Putamen (tissue), 1 donor: Measurements from ENCODE around the gene SYTL1.
A peak's percentile ranks its signal among the peaks of the same experiment; 100 is the strongest.

Experiments used
- DNase-seq: peaks from one replicate; pipeline ENCODE4 v3.0.0-alpha.2; 2016; ENCODE audit warnings: low spot score

The SYTL1 gene

GRCh38 chr1:27318596-27318995 is 23.2 kb upstream of the SYTL1 start:
- no peak for DNase-seq

DNA sequence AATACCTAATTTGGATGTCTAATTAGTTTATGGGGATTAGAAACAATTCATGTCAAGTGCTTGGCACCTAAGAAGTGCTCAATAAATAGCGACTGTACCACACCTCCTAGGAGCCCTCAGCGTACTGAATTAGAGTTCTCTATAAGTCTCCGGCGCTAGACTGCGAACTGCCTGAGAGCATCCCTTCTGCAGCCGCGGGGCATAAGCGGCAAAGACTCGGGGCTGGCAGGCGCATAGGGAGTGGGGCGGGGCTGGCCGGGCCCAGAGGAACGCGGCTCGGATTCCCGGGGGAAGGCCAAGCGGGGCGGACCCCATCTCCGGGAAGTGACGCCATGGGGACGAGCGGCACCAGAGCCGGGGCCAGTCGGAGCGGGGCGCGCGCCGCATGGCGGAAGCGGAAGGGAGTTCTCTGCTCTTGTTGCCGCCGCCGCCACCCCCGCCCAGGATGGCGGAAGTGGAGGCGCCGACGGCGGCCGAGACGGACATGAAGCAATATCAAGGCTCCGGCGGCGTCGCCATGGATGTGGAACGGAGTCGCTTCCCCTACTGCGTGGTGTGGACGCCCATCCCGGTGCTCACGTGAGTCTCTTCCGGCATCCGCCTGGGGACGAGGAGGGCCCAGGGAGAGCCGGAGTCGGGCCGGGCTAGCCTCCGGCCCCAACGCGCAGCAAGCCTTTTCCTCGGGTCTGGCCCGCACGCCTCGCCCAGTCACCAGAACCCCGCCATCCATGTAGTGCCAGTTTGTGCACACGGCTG is 19.8 kb upstream of the SYTL1 start, which contains the start of gene TMEM222:
Gene TMEM222, plus strand, starts transcription at position 351 of the 756 bp plus-strand sequence. Its CDS starts 35 bp downstream, at position 386.
- peak; percentile 97 for DNase-seq

DNA sequence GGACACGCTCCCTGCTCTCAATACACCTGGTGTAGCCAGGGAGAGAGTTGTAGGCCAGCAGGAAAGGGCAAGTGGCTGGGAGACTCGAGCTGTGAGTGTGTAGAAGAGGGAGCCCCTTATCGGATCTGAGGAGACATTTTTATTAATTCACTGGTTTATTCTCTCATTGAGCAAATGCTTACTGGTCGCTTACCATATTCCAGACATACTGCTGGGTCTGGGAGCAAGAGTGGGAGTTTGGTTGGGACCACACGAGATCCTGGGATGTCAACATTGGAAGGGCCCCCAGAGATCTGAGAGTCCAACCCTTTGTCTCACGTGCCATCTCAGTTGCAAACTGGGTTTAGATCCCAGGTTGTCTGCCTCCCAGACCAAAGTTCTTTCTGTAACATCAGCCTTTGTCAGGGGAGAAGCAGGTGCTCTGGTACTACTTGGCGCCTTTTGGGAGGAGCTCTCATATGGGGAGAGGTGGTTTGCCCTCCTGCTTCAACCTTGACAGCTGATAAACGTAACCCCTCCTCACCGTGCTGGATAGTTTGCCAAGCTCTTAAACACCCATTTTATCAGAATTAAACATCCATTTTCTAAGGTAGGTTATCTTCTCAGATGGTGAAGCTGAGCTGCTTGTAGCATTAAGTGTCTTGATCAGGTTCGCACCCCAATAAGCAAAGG is 19.1 kb upstream of the SYTL1 start:
- no peak for DNase-seq

DNA sequence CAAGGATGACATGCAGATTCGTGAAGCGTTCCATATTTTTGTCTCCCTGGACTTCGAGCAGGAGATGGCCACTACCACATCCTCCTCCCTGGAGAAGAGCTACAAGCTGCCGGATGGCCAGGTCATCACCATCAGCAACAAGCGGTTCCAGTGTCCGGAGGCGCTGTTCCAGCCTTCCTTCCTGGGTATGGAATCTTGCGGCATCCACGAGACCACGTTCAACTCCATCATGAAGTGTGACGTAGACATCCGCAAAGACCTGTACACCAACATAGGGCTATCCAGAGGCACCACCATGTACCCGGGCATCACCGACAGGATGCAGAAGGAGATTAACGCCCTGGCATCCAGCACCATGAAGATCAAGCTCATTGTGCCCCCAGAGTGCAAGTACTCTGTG is 16.5 kb upstream of the SYTL1 start:
- no peak for DNase-seq

GRCh38 chr1:27327964-27328363 is 13.9 kb upstream of the SYTL1 start:
- no peak for DNase-seq

DNA sequence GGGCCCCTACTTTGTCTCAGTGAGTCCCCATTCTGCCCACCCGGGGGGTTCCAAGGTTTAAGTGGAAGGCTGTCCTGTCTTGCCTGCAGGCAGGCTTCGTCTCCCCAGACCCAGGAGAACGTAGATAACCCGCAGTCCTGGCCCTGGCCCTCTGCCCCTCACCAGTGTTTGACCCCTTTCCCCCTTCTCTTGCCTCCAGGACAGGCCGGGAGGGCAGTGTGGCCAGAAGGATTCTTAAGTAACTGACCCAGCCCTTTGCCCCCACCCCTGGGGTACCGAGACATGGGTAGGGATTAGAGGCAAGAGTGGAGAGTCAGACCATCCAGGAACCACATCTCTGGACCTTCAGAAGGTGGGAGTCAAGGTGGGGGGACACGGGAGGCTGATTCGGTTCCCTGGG is 11.0 kb upstream of the SYTL1 start:
- no peak for DNase-seq

- no peak for DNase-seq
These were observed 10.4 kb upstream of the SYTL1 start for GRCh38 chr1:27331426-27331825.

GRCh38 chr1:27331922-27332321 is 9.9 kb upstream of the SYTL1 start:
- DNase-seq, result no peak

DNA sequence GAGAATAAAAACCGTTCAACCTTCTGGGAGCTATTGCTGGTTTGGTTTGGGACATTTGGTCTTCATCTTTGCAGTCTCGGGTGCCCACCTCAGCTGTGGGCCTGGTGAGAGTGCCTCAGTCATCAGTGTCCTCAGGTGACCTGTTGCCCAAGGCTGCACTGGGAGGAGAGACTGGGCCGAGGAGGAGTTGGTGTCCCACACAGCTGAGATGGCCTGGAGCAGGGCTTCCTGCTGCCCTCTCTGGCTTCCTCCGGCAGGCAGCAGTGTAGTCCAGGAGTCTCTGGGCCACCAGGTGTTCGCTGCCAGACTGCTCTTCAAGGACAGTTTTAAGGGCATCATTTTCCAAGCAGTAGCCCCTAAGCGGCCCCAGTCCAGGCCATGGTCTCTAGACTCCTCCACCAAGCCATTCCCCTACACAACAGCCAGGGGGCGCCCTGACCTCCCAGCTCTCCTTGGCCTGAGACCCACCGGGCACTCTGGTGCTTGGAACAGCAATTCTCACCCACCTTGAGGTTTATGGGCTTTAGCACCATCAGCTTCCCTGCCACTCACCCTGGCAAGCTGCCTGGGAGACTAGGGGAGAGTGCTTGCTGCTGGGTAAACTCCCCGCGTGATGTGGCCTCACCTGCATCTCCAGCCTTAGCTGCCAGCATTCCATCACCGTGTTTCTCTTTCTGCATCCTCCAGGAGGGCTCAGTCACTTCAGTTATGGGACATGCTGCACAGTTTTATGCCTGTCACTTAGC is 9.1 kb upstream of the SYTL1 start:
- no peak for DNase-seq

DNA sequence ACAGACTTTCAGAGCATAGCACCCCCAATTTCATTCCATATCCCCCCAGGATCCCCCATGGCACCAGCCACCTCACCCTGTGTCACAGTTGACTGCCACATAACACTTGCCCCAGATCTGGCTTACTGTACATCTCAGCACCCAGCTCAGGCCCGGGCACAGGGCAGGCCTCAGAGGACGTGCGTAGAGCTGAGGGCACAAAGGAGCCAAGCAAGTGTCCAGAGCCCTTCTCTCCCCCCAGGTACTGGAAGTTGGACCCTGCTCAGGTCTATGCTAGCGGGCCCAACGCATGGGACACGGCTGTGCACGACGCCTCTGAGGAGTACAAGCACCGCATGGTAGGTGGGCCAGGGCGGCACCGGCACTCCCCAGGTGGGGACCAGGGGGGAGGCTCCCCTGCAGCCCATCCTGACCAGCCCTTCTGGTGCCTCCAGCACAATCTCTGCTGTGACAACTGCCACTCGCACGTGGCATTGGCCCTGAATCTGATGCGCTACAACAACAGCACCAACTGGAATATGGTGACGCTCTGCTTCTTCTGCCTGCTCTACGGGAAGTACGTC is 8.0 kb upstream of the SYTL1 start:
- no peak for DNase-seq

- DNase-seq, result no peak
These were observed 6.1 kb upstream of the SYTL1 start for GRCh38 chr1:27335506-27336422.

DNA sequence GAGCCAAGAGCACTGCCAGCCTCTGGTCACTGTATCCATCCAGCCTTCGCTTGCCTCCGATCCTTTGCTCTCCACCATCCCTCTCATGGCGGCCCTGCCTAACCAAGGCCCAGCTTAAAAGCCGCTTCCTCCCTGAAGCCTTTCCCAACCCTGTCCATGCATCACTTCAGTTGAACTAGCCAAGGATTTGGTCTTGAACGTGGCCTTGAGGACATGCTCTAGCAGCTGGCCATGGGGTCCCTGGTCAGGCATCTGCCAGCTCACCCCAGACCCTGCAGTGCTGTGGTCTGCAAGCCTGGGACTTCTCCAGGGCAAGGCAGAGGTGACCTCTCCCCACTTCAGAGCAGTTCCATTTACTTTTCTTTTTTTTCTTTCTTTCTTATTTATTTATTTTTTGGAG is 5.1 kb upstream of the SYTL1 start:
- no peak for DNase-seq

- no peak for DNase-seq
These were observed 3.1 kb upstream of the SYTL1 start for GRCh38 chr1:27338751-27339150.

- DNase-seq, result no peak
These were observed 2.6 kb upstream of the SYTL1 start for GRCh38 chr1:27339213-27339612.

DNA sequence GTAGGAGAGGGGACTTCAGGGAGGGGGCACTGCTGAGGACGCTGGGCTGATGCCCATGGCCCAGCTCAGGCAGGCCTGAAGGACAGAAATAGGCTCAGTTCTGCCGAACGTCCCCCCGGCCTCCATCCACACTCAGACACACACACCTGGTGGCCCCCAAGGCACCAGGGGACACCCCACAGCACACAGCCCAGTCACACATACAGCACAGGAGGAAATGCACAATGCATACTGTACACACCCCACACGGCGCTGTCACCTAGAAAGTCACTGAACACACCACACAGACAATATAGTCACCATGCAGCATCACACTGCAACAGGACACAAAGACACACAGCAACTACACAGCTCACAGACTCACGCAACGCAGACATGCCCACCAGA is 562 bp downstream of the SYTL1 start:
- DNase-seq, result no peak

DNA sequence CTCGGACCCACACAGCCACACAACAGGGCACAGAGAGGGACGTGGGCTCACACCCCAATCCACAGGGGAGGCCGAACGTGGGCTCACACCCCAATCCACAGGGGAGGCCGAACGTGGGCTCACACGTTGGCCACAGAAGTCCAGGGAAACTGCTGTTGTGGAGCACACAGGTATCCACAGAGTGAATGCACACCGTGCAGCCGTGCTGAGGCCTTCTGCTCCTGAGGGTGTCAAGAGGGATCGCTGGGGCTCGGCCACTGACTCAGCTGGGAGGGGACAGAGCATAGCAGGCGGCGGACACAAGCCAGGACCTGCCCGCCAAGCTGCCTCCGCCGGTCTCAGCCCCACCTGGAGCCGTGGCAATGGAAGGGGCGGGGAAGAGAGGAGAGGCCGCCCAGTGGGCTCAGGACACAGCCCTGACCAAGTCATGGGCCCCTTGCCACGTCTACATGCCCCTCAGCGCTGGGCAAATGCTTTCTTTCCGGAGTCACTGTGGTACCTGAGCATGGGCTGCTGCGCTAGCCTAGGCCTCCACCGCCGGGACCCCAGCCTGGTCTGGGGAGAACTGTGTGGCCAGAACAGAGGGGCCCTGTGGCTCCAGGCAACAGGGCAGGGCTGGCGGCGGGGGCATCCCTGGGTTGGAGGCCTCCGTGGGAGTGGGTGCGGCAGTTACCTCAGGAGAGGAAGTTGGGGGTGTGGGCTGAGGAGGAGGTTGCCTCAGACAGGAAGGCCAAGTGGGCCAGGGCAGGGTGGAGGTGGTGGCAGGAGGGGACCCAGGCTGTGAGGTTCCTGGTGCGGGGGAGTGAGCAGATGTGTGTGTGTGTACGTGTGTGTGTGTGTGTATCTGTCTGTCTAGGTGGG is 1.2 kb downstream of the SYTL1 start:
- DNase-seq, result no peak

DNA sequence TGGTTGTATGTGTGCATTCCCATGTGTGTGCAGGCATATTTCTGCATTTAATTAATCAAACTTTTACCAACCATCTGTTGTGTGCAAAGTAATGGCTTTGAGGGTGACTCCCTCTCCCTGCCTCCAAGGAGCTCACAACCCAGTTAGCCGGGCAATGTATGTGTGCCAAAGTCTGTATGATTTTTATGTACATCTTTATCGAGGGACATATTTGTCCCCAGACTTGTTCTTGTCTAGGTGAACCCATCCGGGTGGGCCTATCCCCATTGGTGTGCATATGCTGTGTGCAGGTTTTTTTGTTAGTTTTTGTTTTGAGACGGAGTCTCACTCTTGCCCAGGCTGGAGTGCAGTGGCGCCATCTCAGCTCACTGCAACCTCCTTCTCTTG is 1.8 kb downstream of the SYTL1 start:
- DNase-seq, result no peak

- DNase-seq, result no peak
These were observed 3.5 kb downstream of the SYTL1 start for GRCh38 chr1:27345272-27345671.

DNA sequence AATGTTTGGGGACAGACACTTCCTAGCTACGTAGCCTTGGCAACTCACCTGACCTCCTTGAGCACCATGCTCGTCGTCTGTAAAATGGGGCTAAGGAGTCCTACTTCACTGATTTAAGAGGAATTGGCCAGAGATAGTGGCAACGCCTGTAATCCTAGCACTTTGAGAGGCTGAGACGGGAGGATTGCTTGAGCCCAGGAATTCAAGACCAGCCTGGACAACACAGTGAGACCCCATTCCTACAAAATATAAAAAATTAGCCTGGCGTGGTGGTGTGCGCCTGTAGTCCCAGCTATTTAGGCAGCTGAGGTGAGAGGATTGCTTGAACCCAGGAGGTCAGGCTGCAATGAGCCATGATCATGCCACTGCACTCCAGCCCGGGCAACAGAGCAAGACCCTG is 4.5 kb downstream of the SYTL1 start:
- no peak for DNase-seq

DNA sequence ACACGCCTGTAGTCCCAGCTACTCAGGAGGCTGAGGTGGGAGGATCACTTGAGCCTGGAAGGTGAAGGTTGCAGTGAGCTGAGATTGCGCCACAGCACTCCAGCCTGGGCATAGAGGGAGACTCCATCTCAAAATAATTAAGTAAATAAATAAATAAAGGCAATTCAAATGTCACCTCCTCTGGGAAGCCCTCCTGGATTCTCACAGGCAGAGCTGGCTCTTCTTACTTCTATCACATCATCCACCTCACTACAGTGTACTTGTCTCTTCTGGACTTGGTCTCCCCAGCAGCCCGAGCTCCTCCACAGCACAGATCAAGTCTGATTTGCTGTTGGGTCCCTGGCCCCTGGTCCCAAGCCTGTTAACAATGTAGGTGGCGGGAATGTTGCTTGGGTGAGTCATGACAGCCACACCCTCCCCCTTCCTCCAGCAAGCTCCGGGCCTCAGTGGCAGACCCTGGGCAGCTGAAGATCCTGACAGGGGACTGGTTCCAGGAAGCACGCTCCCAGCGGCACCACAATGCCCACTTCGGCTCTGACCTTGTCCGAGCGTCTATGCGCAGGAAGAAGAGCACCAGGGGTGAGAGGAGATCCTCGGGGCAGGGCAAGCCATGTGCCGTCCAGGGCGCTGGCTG is 5.3 kb downstream of the SYTL1 start:
- DNase-seq, result no peak
